Spinal cord (tissue), 10 donors: ENCODE data around the gene DNAJC1. TPM values are rescaled to one million over a fixed set of nuclear protein-coding genes. Genes with fewer than 3 reads are reported as not detected.
"Not testable (repeated sequence)": the region's sequence is repeated elsewhere in the genome, so short reads cannot be mapped to it uniquely, and the experiment has no call there.

Experiments used
- DNase-seq, 6 donors: peaks; one replicate each; pipeline versions ENCODE4 v3.0.0 to v3.0.0-alpha.2; 2013 to 2015; ENCODE audit warnings: low spot score in 6 of 6, low read depth in 4 of 6
- H3K27ac ChIP-seq: one replicate; pipeline ENCODE4 v1.5.1; 2013; ENCODE audit warnings: low read depth, low read length, control low read depth
- H3K27me3 ChIP-seq: one replicate; pipeline ENCODE4 v1.6.1; 2013; ENCODE audit warnings: low read length; ENCODE audit not compliant: control insufficient read depth, insufficient read depth
- H3K36me3 ChIP-seq: one replicate; pipeline ENCODE4 v1.6.1; 2013; ENCODE audit warnings: low read length; ENCODE audit not compliant: control insufficient read depth, insufficient read depth
- H3K4me1 ChIP-seq: one replicate; pipeline ENCODE4 v1.6.1; 2013; ENCODE audit warnings: low read length; ENCODE audit not compliant: control insufficient read depth, insufficient read depth
- H3K4me3 ChIP-seq: one replicate; pipeline ENCODE4 v1.5.1; 2013; ENCODE audit warnings: low read depth, low read length, control low read depth
- H3K9me3 ChIP-seq: one replicate; pipeline ENCODE4 v1.6.1; 2013; ENCODE audit warnings: low read length; ENCODE audit not compliant: control insufficient read depth, insufficient read depth
- WGBS: methylation state at CpG from one replicate; pipeline ENCODE4 v1.1.5; 2013; ENCODE audit warnings: missing lambda C conversion rate; ENCODE audit not compliant: insufficient coverage; 5-methylcytosine and 5-hydroxymethylcytosine counted together
- polyA plus RNA-seq, 2 donors: library from polyadenylated mRNA; unstranded; fragments of 120-200 nt; gene quantifications; one replicate each; pipeline ENCODE4 v1.2.1, GENCODE V29; 2013; ENCODE audit not compliant: insufficient read length in 2 of 2
- total RNA-seq, 2 donors: library from RNA; depleted of rRNA in 1 of 2; stranded (reverse); fragments of 120-200 nt in 1 of 2; fragments of >200 nt in 1 of 2; gene quantifications; one replicate each; pipeline versions ENCODE4 v1.2.3 to v1.2.4, GENCODE V29; 2013 to 2014
- donor health status: healthy.

DNAJC1 gene
- total and polyA plus RNA-seq, 4 donors = 15.6 to 39.0 (median 19.6) TPM

- no peaks in the 10 kb centered on the region for H3K36me3 ChIP-seq
- 86% methylated on average over 1 of the region's 12 CpGs for WGBS
- no peaks in the 10 kb centered on the region for H3K9me3 ChIP-seq
These were observed 26.1 kb upstream of the DNAJC1 start for GRCh38 chr10:22029445-22030236.

DNA sequence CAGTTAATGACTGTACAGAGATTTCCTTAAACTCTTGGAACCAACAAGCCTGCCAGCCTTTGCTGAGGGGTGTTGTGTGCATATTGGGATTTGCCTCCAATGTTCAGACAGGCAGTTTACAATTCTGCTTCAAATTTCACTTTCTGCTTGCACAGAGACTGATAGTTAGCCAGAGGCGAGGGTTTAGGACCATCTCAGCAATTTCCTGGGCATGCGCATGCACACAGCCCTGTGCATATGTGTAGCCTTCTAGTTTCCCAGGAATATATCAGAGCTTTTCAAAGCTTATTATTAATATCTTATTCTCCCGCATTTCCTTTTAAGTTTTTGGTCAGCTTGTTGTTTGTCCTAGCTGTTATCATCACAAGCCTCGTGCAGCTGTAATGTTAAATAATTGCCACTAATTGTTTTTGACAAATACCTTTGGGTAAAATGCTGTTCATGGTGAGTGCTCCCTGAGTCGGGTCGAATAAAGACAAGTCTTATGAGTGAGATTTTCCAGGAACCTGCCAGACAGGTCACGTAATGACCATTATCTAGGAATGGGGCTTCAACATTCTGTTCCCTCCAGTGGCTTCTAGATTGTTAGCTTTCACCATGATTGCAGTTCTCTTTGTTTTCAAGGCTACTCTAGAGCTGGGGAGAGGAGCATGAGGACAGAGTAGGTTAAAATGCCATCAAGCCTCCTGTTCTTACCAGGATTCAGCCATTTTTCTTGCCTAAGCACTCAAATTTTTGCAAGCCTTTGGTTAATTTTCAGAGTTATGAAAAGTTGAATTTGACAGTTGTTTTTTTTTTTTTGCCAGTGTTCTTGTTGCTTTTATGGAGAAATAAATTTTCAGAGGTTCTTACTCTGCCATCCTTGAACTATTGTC is 24.1 kb upstream of the DNAJC1 start:
- Histone ChIP-seq H3K4me1 (no peaks in the 10 kb centered on the region), H3K4me3 (no peak overlapping the region), H3K9me3 (no peaks in the 10 kb centered on the region), H3K27me3 (no peaks in the 10 kb centered on the region), H3K36me3 (no peaks in the 10 kb centered on the region), H3K27ac (no peak overlapping the region)
- no peak for DNase-seq
- WGBS = 96% methylated on average over 4 of the region's 7 CpGs

More at GRCh38 chr10:22029445-22030236, 26.1 kb upstream of the DNAJC1 start:
- no peak for DNase-seq
- Histone ChIP-seq H3K27me3 (no peaks in the 10 kb centered on the region), H3K4me1 (no peaks in the 10 kb centered on the region), H3K4me3 (no peak overlapping the region), H3K27ac (no peak overlapping the region)

- H3K4me1 ChIP-seq = no peaks in the 10 kb centered on the region
- no peaks in the 10 kb centered on the region for H3K27me3 ChIP-seq
- no peaks in the 10 kb centered on the region for H3K9me3 ChIP-seq
- no peak overlapping the region for H3K4me3 ChIP-seq
- DNase-seq = no peak
- no peaks in the 10 kb centered on the region for H3K36me3 ChIP-seq
- no peak overlapping the region for H3K27ac ChIP-seq
- WGBS = 100% methylated on average over 1 of the region's 1 CpG
These were observed 22.8 kb upstream of the DNAJC1 start for GRCh38 chr10:22026287-22026686.

DNA sequence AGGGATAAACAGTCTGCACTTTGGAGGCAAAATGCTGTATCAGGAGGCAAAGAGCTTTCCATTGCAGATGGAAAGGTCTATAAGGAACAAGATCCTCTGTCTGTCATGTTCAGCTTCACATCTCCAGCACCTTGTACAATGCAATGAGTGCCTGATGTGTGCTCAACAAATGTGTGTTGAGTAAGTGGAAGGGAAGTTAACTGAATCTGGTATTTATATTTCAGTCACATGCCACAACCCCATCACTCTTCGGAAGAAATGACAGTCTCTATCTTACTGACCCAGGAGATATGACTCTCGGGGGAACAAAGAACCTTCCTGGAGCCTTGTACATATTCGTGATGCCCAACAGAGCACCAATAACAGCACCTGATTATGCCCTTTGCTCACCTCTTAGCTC is 20.0 kb upstream of the DNAJC1 start:
- no peaks in the 10 kb centered on the region for H3K36me3 ChIP-seq
- WGBS = 61% methylated on average over 3 of the region's 3 CpGs
- DNase-seq = no peak

DNA sequence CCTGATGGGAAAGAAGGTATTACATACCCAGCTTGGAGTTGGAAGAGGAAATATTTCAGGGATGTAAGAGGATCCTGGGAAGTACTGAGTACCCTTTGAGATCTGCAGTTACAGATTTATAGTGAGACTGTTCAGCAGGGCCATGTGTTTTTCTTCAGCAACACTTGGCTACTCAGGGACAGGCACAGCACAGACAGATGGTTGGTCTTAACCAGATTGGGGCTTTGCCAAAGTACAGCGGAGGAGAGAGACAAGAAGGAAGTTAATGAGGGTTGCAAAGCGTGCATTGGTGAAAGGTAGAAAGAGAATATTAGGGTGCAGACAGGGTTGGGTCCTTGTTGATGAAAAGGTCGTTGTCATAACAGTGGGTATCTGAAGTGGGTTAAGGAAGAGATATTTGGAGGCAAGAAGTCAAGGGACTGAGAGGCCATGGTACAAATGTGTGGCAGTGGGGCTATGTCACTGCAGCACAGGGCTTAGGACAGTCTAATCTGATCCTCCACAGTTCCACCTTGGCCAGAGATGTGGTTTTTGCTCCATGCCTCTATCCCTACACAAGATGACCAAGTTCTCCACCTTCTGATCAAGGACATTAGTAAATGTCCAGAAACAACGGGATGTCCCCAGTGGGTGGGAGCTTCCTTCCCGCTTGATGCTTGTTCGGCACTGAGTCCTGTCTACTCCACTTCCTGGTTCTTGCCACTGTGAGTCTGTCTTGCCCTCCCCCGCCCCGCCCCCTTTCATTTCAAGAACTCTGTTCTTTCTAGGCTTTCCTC is 18.9 kb upstream of the DNAJC1 start:
- Histone ChIP-seq H3K27ac (no peak overlapping the region), H3K27me3 (no peaks in the 10 kb centered on the region), H3K9me3 (no peaks in the 10 kb centered on the region), H3K4me3 (no peak overlapping the region), H3K4me1 (no peaks in the 10 kb centered on the region), H3K36me3 (no peaks in the 10 kb centered on the region)
- WGBS = 77% methylated on average over 8 of the region's 8 CpGs
- peak in 1 of 6 donors; percentile 61 for DNase-seq

More for the DNA sequence above, 20.0 kb upstream of the DNAJC1 start:
- Histone ChIP-seq H3K27me3 (no peaks in the 10 kb centered on the region), H3K4me3 (no peak overlapping the region), H3K4me1 (no peaks in the 10 kb centered on the region), H3K9me3 (no peaks in the 10 kb centered on the region), H3K27ac (no peak overlapping the region)

GRCh38 chr10:22021144-22021543 is 17.6 kb upstream of the DNAJC1 start:
- not testable (repeated sequence) for H3K4me1 ChIP-seq, H3K36me3 ChIP-seq, H3K4me3 ChIP-seq, H3K9me3 ChIP-seq, H3K27me3 ChIP-seq, H3K27ac ChIP-seq, DNase-seq
- 91% methylated on average over 2 of the region's 3 CpGs for WGBS

DNA sequence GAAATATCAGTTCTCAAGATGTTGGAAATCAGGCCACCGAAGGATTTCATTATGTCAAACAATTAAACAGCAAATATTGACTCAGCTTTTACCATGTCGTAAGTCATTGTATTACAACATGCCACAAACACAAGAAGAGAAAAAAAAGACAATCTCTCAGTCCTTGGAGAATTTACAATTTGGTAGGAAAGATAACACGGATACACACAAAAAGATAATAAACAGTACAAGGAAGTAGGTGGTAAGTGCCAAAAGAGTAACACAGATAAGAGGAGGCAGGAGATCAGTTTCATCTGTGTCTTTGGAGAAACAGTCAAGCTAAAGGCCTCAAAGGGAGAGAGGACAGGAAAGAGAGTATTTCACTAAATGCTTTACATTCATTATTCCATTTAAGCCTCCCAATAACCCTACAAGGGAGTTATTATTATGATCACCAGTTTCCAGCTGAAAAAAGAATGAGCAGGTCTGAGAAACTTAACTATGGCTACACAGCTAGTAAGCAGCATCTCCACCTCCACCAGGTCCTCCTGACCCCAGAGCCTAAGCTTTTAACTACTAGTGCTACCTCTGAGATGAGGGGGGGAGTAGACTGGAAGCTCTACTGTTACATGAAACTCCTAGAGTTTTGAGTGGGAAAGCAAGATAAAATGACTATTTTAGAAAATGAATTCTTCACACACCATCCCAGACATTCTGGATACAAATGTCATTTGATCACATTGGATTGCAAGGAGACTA is 13.9 kb upstream of the DNAJC1 start:
- Histone ChIP-seq H3K4me3 (no peak overlapping the region), H3K9me3 (no peaks in the 10 kb centered on the region), H3K27ac (no peak overlapping the region), H3K27me3 (no peaks in the 10 kb centered on the region), H3K4me1 (no peaks in the 10 kb centered on the region), H3K36me3 (no peaks in the 10 kb centered on the region)
- WGBS = no CpG with 5 or more reads among the region's 3 CpGs
- DNase-seq = no peak

DNA sequence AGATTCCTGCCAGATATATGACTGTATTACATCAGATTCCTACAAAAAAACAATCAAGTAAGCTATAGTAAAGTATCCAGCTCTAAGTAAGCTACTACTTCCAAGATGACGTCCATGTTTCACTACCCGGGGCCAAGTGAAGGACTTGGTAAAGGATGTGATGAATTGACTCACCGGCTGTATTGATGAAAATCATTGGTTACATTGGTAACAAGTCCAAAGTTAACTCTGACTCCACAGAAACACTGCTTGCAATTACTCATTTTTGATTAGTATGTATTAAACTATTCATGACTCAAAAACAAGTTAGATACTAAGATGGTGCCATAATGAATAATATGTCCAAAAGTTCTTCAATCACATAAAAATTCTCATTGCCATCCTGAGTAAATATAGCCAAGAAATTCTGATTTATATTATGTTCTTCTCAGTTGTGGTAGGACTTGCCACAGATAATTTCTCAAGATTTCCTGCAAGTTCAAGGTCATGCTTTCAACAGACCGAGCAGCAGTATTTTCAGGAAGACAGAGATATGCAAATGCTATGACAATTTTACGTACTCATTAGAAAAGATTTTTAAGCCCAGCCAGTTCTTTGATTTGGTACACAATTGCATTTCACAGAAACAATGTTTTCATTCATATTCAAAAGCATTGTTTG is 12.6 kb upstream of the DNAJC1 start:
- Histone ChIP-seq H3K27me3 (no peaks in the 10 kb centered on the region), H3K27ac (no peak overlapping the region), H3K4me3 (no peak overlapping the region), H3K9me3 (no peaks in the 10 kb centered on the region), H3K36me3 (no peaks in the 10 kb centered on the region), H3K4me1 (no peaks in the 10 kb centered on the region)
- no peak for DNase-seq
- WGBS = 96% methylated on average over 2 of the region's 5 CpGs
